SU-DHL-6 (cell line): Measurements from ENCODE around the gene DLG1.

Experiments used
- H2AFZ ChIP-seq: fragments of 200-600 bp; sonication (generic); 2 replicates; pipeline ENCODE4 v1.6.1; 2014; ENCODE audit warnings: low read depth, mild to moderate bottlenecking, moderate library complexity, mixed read lengths, antibody characterized with exemption, low read length; ENCODE audit not compliant: severe bottlenecking
- H3F3A ChIP-seq: fragments of 200-600 bp; shearing (Covaris generic); 2 replicates; pipeline ENCODE4 v1.6.0; 2016; ENCODE audit warnings: antibody characterized with exemption, mild to moderate bottlenecking; ENCODE audit not compliant: insufficient read depth
- H3K27ac ChIP-seq: fragments of 200-600 bp; sonication (generic); 2 replicates; pipeline ENCODE4 v1.5.1; 2016; ENCODE audit warnings: low read depth, mild to moderate bottlenecking, low read length, moderate library complexity, mixed read lengths
- H3K27me3 ChIP-seq: fragments of 200-600 bp; sonication (generic), shearing (Covaris generic); 2 replicates; pipeline ENCODE4 v1.6.0; 2014; ENCODE audit warnings: mild to moderate bottlenecking, low read length
- H3K36me3 ChIP-seq: fragments of 200-600 bp; sonication (generic); 2 replicates; pipeline ENCODE4 v1.6.1; 2014; ENCODE audit warnings: mild to moderate bottlenecking, low read length, mixed read lengths
- H3K4me2 ChIP-seq: fragments of 300-600, 200-600 bp; shearing (Covaris generic), sonication (generic); 2 replicates; pipeline ENCODE4 v1.6.0; 2014; ENCODE audit warnings: low read length, low read depth, mild to moderate bottlenecking; ENCODE audit not compliant: poor library complexity, severe bottlenecking
- H3K4me3 ChIP-seq: fragments of 200-600 bp; sonication (generic); 2 replicates; pipeline ENCODE4 v1.5.1; 2014; ENCODE audit warnings: antibody characterized with exemption, low read length, mild to moderate bottlenecking, mixed read lengths; ENCODE audit not compliant: insufficient read depth, poor library complexity, severe bottlenecking
- H3K79me2 ChIP-seq: fragments of 200-600 bp; sonication (generic); 2 replicates; pipeline ENCODE4 v1.6.1; 2014; ENCODE audit warnings: mild to moderate bottlenecking, low read length, moderate library complexity; ENCODE audit not compliant: insufficient read depth
- H3K9ac ChIP-seq: fragments of 200-600 bp; sonication (generic); 2 replicates; pipeline ENCODE4 v1.7.0; 2014; ENCODE audit warnings: mild to moderate bottlenecking, low read length
- H3K9me2 ChIP-seq: fragments of 200-600 bp; sonication (generic); replicated peaks from 2 replicates; pipeline ENCODE4 v1.6.1; 2014; ENCODE audit warnings: low read length; ENCODE audit not compliant: insufficient read depth
- H3K9me3 ChIP-seq: fragments of 200-600 bp; sonication (generic); 2 replicates; pipeline ENCODE4 v1.6.1; 2014; ENCODE audit warnings: low read length, mixed read lengths; ENCODE audit not compliant: insufficient read depth
- H4K20me1 ChIP-seq: fragments of 200-600 bp; sonication (generic); 2 replicates; pipeline ENCODE4 v1.6.1; 2014; ENCODE audit warnings: low read depth, mild to moderate bottlenecking, antibody characterized with exemption, low read length, moderate library complexity, mixed read lengths
- EZH2phosphoT487 ChIP-seq: fragments of 200-600 bp; sonication (generic), shearing (Covaris generic); conservative IDR thresholded peaks from 2 replicates; pipeline ENCODE4 v1.6.1; 2018; ENCODE audit warnings: mild to moderate bottlenecking, antibody characterized with exemption, low read length, moderate library complexity, mixed read lengths
- TF ChIP-seq, protein P1 (sequence below): fragments of 200-600 bp; sonication (generic); IDR thresholded peaks from one replicate; pipeline ENCODE4 v1.5.1; 2017; ENCODE audit warnings: antibody characterized with exemption, mild to moderate bottlenecking, low read length, moderate library complexity; ENCODE audit not compliant: insufficient read depth, poor library complexity, severe bottlenecking

The DLG1 gene

DNA sequence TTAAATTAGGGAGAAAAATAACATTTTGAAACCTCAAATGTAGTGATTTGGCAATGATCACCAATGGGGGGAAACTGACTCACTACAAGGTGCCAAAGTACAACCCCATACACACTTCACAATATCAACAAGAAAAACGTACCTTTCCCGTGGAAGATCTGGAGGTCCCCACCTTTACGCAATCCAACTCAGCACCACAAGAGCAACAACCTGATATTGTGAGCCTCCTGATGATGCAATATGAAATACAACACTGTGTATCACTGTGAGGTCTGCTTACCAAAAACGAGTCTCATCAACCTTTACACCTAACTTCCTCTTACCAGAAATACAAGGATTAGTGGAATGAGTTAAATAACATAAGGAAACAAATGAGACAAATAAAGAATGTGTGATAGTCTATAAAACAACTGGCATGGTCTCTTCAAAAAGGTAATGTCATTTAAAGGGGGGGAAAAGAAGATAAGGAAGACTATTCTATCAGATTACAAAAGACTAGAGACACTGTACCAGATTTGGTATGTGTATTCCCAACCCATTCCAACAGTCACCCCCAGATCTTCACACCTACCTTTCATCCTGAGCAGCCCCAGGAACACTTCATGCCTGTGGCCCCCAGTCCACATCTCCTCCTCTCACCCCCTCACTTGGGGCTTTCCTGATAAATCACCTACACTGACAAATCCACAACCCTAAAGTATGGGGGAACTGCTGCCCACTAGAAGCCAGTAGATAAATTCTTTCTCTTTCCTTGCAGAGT is 27.7 kb downstream of the DLG1 start:
- H3K36me3 ChIP-seq: no peaks in the 10 kb centered on the region
- H4K20me1 ChIP-seq: peaks cover 27% of the 10 kb centered on the region; the same call in 1 of the 2 replicates
- no peak overlapping the region for H3K9ac ChIP-seq
- no peaks in the 10 kb centered on the region for H3K9me3 ChIP-seq
- no peak overlapping the region for H2AFZ ChIP-seq
- TF ChIP-seq, protein P1, sequence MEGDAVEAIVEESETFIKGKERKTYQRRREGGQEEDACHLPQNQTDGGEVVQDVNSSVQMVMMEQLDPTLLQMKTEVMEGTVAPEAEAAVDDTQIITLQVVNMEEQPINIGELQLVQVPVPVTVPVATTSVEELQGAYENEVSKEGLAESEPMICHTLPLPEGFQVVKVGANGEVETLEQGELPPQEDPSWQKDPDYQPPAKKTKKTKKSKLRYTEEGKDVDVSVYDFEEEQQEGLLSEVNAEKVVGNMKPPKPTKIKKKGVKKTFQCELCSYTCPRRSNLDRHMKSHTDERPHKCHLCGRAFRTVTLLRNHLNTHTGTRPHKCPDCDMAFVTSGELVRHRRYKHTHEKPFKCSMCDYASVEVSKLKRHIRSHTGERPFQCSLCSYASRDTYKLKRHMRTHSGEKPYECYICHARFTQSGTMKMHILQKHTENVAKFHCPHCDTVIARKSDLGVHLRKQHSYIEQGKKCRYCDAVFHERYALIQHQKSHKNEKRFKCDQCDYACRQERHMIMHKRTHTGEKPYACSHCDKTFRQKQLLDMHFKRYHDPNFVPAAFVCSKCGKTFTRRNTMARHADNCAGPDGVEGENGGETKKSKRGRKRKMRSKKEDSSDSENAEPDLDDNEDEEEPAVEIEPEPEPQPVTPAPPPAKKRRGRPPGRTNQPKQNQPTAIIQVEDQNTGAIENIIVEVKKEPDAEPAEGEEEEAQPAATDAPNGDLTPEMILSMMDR: no peak
- TF ChIP-seq EZH2phosphoT487: no peak
- no peak overlapping the region for H3K4me3 ChIP-seq
- no peaks in the 10 kb centered on the region for H3F3A ChIP-seq
- H3K27ac ChIP-seq: no peak overlapping the region
- H3K27me3 ChIP-seq: no peaks in the 10 kb centered on the region
- peaks cover 98% of the 10 kb centered on the region for H3K79me2 ChIP-seq
- no peaks in the 10 kb centered on the region for H3K9me2 ChIP-seq
- no peak overlapping the region for H3K4me2 ChIP-seq

DNA sequence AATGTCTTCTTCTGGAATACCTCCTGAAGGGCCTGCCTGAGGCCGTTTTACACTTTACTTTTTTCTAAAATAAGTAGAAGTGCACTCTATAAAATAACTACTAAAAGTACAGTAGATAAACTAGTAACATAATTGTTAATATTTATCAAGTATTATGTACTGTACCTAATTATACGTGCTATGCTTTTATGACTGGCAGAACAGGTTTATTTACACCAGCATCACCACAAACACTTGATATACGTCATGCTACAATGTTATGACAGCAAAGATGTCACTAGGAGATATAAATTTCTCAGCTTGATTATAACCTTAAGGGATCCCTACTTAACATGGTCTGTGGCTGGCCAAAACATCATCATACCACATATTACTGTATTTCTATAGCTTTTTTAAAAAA is 29.4 kb downstream of the DLG1 start:
- Histone ChIP-seq H3F3A (no peaks in the 10 kb centered on the region), H3K4me3 (no peak overlapping the region), H3K9me3 (no peaks in the 10 kb centered on the region), H3K36me3 (no peaks in the 10 kb centered on the region), H3K27me3 (no peaks in the 10 kb centered on the region), H4K20me1 (peaks cover 30% of the 10 kb centered on the region; the same call in 1 of the 2 replicates), H3K27ac (no peak overlapping the region), H3K9ac (no peak overlapping the region), H3K79me2 (peaks cover 97% of the 10 kb centered on the region), H2AFZ (no peak overlapping the region), H3K9me2 (no peaks in the 10 kb centered on the region), H3K4me2 (no peak overlapping the region)
- no peak for TF ChIP-seq EZH2phosphoT487
- TF ChIP-seq, protein P1: no peak

DNA sequence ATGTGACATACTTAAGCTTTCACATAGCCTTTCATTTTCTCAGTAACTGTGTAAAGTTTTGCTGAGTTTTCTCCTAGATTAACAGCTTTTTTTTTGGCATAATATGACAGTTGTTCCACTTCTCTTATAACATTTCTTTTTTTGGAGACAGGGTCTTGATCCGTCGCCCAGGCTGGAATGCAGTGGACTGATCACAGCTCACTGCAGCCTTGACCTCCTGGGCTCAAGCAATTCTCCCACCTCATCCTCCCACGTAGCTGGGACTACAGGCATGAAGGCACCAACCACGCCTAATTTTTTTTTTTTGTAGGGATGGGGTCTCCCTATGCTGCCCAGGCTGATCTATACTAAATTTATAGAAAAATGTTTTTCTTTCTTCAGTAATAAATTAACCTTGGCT is 30.1 kb downstream of the DLG1 start:
- Histone ChIP-seq H3K27me3 (no peaks in the 10 kb centered on the region), H3K36me3 (no peaks in the 10 kb centered on the region), H2AFZ (no peak overlapping the region), H3K79me2 (peaks cover 90% of the 10 kb centered on the region), H4K20me1 (peaks cover 23% of the 10 kb centered on the region; the same call in 1 of the 2 replicates), H3K9me2 (no peaks in the 10 kb centered on the region), H3K4me3 (no peak overlapping the region), H3F3A (no peaks in the 10 kb centered on the region), H3K9me3 (no peaks in the 10 kb centered on the region), H3K27ac (no peak overlapping the region), H3K9ac (no peak overlapping the region), H3K4me2 (no peak overlapping the region)
- TF ChIP-seq, protein P1: no peak
- TF ChIP-seq EZH2phosphoT487: no peak
